ENCODE measurements around the gene DCXR. TPM values are rescaled to one million over a fixed set of nuclear protein-coding genes. Genes with fewer than 3 reads are reported as not detected.

Gene DCXR
- total RNA-seq, 6 donors from 2014 or later, result 122 to 358 (median 211) TPM

DNA sequence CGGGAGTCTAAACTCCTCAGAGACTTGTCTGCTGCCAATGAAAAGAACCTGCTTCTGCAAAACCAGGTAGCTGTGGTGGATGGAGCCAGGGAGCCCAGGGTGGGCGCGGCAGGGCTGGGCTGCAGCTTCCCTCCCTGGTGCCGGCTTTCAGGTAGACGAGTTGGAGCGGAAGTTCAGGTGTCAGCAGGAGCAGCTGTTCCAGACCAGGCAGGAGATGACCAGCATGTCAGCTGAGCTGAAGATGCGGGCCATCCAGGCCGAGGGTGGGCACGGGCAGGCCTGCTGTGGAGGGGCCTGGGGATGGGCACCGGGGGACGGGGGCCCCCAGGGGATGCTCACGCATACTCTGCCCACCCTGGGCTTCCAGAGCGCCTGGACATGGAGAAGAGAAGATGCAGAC is 9.3 kb downstream of the DCXR start:
- no peak overlapping the region for H3K4me3 ChIP-seq
- 99 to 100% methylated on average over 8 to 12 of the region's 13 CpGs for WGBS, 2 donors
- H3K9me3 ChIP-seq, result no peaks in the 10 kb centered on the region
- ATAC-seq (ENCODE audit: low FRiP score in 2 of 2), result no peak
- TF ChIP-seq POLR2A (IDR thresholded peaks at IDR 0.05) (no peak), CTCF (IDR thresholded peaks at IDR 0.05) (no peak), POLR2AphosphoS5 (IDR thresholded peaks at IDR 0.05) (no peak), EP300 (IDR thresholded peaks at IDR 0.05) (no peak)
- H3K4me1 ChIP-seq, result peaks cover 26 to 43% (median 32%) of the 10 kb centered on the region in 4 donors
- peaks cover 0 to 9% (median 0%) of the 10 kb centered on the region in 4 donors for H3K36me3 ChIP-seq
- H3K27ac ChIP-seq, result no peak overlapping the region
- DNase-seq, result peak in 1 of 2 donors; percentile 64
- H3K27me3 ChIP-seq, result peaks cover 0 to 5% (median 1%) of the 10 kb centered on the region in 4 donors

DNA sequence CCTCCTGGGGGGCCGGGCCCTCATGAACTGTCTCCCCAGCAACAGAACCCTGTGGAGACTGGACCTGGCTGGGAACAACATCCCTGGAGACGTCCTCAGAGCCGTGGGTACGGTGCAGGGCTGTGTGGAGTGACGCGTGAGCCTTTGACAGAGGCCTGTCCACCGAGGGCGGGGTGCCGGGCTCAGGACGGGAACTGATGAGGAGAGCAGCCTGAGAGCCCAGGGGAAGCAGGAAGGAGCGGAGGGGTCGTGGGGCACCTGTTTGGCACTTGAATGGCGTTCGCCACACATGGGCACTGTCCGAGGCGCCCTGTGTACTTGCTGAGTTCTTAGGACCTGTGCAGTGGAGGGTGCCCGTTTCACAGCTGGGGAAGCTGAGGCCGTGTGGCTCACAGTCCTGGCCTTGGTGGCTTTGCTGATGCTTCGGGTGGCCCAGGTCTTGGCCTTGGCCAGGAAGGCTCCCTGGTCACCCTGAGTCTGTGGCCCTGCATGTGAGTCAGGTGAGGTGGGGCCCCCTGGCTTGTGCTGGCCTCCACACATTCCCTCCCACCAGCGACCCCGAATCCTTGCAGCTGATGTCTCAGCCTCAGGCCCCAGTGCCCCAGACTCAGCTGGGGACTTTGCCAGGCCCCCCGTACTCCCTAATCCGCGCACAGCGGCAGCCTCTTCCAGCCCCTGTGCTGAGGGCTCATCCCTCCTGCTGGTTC is 11.9 kb downstream of the DCXR start:
- DNase-seq, result peak in 1 of 2 donors; percentile 78
- Histone ChIP-seq H3K27ac (no peak overlapping the region), H3K4me3 (no peak overlapping the region), H3K4me1 (peaks cover 28 to 43% (median 33%) of the 10 kb centered on the region in 4 donors), H3K36me3 (peaks cover 0 to 9% (median 0%) of the 10 kb centered on the region in 4 donors), H3K27me3 (no peaks in the 10 kb centered on the region), H3K9me3 (no peaks in the 10 kb centered on the region)
- TF ChIP-seq EP300 (IDR thresholded peaks at IDR 0.05) (no peak), POLR2A (IDR thresholded peaks at IDR 0.05) (no peak), CTCF (IDR thresholded peaks at IDR 0.05) (no peak), POLR2AphosphoS5 (IDR thresholded peaks at IDR 0.05) (no peak)
- no peak for ATAC-seq (ENCODE audit: low FRiP score in 2 of 2)
- WGBS, 2 donors, result 95 to 96% methylated on average over 8 to 23 of the region's 25 CpGs

DNA sequence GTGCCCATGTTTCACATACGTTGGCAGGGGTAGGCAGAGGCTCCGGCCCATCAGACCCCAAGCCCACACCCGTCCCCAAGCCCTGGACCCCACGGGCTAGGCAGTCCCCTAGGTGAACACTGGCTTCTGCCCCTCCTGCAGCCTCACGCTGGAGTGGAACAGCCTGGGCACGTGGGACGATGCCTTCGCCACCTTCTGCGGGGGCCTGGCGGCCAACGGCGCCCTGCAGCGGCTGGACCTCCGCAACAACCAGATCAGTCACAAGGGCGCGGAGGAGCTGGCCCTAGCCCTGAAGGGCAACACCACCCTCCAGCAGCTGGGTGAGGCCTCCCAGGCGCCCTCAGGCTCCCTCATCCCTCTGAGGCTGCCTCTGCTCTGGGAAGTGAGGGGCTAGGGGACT is 12.6 kb downstream of the DCXR start:
- 97% methylated on average over 17 of the region's 17 CpGs; no CpG with 5 or more reads in 1 of the 2 donors for WGBS, 2 donors
- no peak overlapping the region for H3K27ac ChIP-seq
- H3K27me3 ChIP-seq, result no peaks in the 10 kb centered on the region
- ATAC-seq (ENCODE audit: low FRiP score in 2 of 2) (no peak), DNase-seq (peak in 1 of 2 donors; percentile 80)
- no peaks in the 10 kb centered on the region for H3K9me3 ChIP-seq
- H3K4me3 ChIP-seq, result no peak overlapping the region
- H3K4me1 ChIP-seq, result peaks cover 22 to 40% (median 29%) of the 10 kb centered on the region in 4 donors
- TF ChIP-seq EP300 (IDR thresholded peaks at IDR 0.05) (no peak), POLR2A (IDR thresholded peaks at IDR 0.05) (no peak), CTCF (IDR thresholded peaks at IDR 0.05) (no peak)
- peaks cover 0 to 9% (median 0%) of the 10 kb centered on the region in 4 donors for H3K36me3 ChIP-seq

DNA sequence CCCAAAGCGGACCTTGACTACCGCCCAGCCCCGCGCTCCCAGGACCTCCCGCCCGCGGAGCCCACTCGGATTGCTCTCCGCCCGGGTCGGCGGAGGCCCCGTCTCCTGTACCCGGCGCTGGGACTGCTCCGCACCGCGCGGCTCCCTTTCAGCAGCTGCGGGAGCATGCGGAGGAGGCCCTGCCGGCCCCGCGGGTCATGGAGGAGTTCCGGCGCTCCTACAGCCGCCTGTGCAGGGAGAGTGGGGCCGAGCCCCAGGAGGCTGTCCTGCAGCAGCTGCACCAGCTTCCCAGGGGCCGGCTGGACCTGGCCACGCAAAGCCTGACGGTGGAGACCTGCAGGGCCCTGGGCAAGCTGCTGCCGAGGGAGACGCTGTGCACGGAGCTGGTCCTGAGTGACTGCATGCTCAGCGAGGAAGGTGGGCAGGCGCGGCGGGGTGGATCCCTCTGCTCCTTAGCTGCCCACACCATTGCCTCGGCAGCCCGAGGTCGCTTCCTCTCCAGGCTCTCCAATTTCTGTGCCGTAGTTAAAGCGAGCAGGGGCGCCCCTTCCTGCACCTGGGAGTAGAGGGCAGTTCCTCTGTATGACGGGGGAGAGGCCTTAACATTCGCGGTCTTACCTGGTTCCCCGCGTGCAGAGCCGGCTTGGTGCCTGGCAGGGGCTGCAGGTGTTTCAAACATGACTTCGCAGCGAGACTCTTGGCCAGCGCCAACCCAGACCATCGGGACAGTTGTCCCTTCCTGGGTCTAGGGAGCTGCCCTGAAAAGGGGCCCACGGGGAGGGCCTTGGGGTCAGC is 13.9 kb downstream of the DCXR start:
- Histone ChIP-seq H3K4me1 (peaks cover 21 to 46% (median 35%) of the 10 kb centered on the region in 4 donors), H3K4me3 (peak overlapping the region; percentile 44 to 99 (median 94)), H3K36me3 (peaks cover 0 to 8% (median 3%) of the 10 kb centered on the region in 4 donors), H3K27me3 (no peaks in the 10 kb centered on the region), H3K27ac (peak overlapping the region in 2 of 4 donors; percentile 34 to 72), H3K9me3 (no peaks in the 10 kb centered on the region)
- WGBS, 2 donors, result 4 to 19% methylated on average over 12 to 35 of the region's 55 CpGs
- ATAC-seq (ENCODE audit: low FRiP score in 2 of 2), result peak in 1 of 2 donors; percentile 2
- TF ChIP-seq POLR2A (IDR thresholded peaks at IDR 0.05) (no peak), CTCF (IDR thresholded peaks at IDR 0.05) (peak in 1 of 6 experiments; percentile 5)
- DNase-seq, result peak in 1 of 2 donors; percentile 58

All from upper lobe of left lung (tissue), 6 donors.